H1 (cell line): ENCODE results near the gene LIPC. TPM values are rescaled to one million over a fixed set of nuclear protein-coding genes. Genes with fewer than 3 reads are reported as not detected.

Source experiments
- CTCF ChIA-PET: fragments of 300-600 bp; sonication (Branson Sonifier 250); formaldehyde crosslinking; loops from one replicate; lab custom pipeline; 2021; ENCODE audit not compliant: partially characterized antibody; lab: Charles Lee
- POLR2A ChIA-PET: fragments of 300-600 bp; sonication (Branson Sonifier 250); formaldehyde crosslinking; loops from one replicate; lab custom pipeline; 2021; ENCODE audit warnings: inconsistent platforms; ENCODE audit not compliant: partially characterized antibody; lab: Charles Lee
- DNase-seq, 2 experiments: peaks; one replicate each; pipeline versions ENCODE4 v3.0.0 to v3.0.0-alpha.2; 2010 to 2022; ENCODE audit warnings: low spot score in 2 of 2, low read depth in 1 of 2, mixed read lengths in 1 of 2
- FAIRE-seq: peaks from 2 replicates; lab custom pipeline; 2011; peaks lifted over from hg19 to GRCh38; lab: Jason Lieb, UNC
- H2AFZ ChIP-seq: 2 replicates; pipeline ENCODE4 v1.8.1; 2012; ENCODE audit warnings: low read length, inconsistent platforms
- H2AK5ac ChIP-seq: 2 replicates; pipeline ENCODE4 v1.6.1; 2013; ENCODE audit warnings: low read depth, low read length
- H2BK120ac ChIP-seq: replicated peaks from 2 replicates; pipeline ENCODE3; 2013; ENCODE audit warnings: low read depth, low read length, inconsistent platforms
- H2BK12ac ChIP-seq: 2 replicates; pipeline ENCODE4 v1.6.1; 2013; ENCODE audit warnings: low read depth, low read length
- H2BK15ac ChIP-seq: 2 replicates; pipeline ENCODE4 v1.6.1; 2013; ENCODE audit warnings: low read length
- H2BK20ac ChIP-seq: 2 replicates; pipeline ENCODE4 v1.6.1; 2013; ENCODE audit warnings: low read length
- H2BK5ac ChIP-seq: 2 replicates; pipeline ENCODE4 v1.6.1; 2013; ENCODE audit warnings: low read depth, low read length
- H3K14ac ChIP-seq: 2 replicates; pipeline ENCODE4 v1.6.1; 2013; ENCODE audit warnings: inconsistent platforms; ENCODE audit not compliant: insufficient read length
- H3K18ac ChIP-seq: 2 replicates; pipeline ENCODE4 v1.6.1; 2013; ENCODE audit warnings: low read length; ENCODE audit errors: extremely low read depth
- H3K23ac ChIP-seq: 2 replicates; pipeline ENCODE4 v1.6.1; 2013; ENCODE audit warnings: inconsistent platforms; ENCODE audit not compliant: insufficient read length
- H3K23me2 ChIP-seq: 2 replicates; pipeline ENCODE4 v1.6.1; 2013; ENCODE audit warnings: low read depth, low read length
- H3K27ac ChIP-seq: 2 replicates; pipeline ENCODE4 v1.6.1; 2011; ENCODE audit warnings: low read depth, low read length, inconsistent platforms
- H3K27me3 ChIP-seq, 4 experiments: replicated peaks in 1 of 4; 1 replicate in 1 of 4; 2 replicates in 3 of 4; pipeline versions ENCODE4 v1.6.1 to v1.8.1; 2011 to 2013; ENCODE audit warnings: low read length in 3 of 4, mild to moderate bottlenecking in 3 of 4, inconsistent platforms in 2 of 4, mixed read lengths in 2 of 4, moderate library complexity in 1 of 4; ENCODE audit not compliant: control insufficient read depth in 3 of 4, insufficient read depth in 3 of 4; ENCODE audit errors: extremely low read depth in 1 of 4
- H3K36me3 ChIP-seq, 4 experiments: 2 replicates each; pipeline versions ENCODE4 v1.6.1 to v1.8.1; 2011 to 2013; ENCODE audit warnings: mild to moderate bottlenecking in 4 of 4, low read length in 3 of 4, moderate library complexity in 2 of 4, control low read depth in 1 of 4, inconsistent platforms in 1 of 4; ENCODE audit not compliant: insufficient read depth in 4 of 4, control insufficient read depth in 2 of 4
- H3K4ac ChIP-seq: replicated peaks from 2 replicates; pipeline ENCODE3; 2013; ENCODE audit warnings: low read length, low read depth, mixed read lengths, inconsistent platforms; ENCODE audit not compliant: insufficient read length
- H3K4me1 ChIP-seq, 4 experiments: replicated peaks in 1 of 4; 1 replicate in 1 of 4; 2 replicates in 3 of 4; pipeline versions ENCODE4 v1.6.1 to v1.8.1; 2011 to 2013; ENCODE audit warnings: low read length in 3 of 4, inconsistent platforms in 2 of 4, mixed read lengths in 1 of 4; ENCODE audit not compliant: insufficient read depth in 4 of 4, control insufficient read depth in 3 of 4
- H3K4me2 ChIP-seq, 2 experiments: 2 replicates each; pipeline versions ENCODE4 v1.6.1 to v1.8.1; 2011 to 2013; ENCODE audit warnings: low read depth in 2 of 2, low read length in 2 of 2, control low read depth in 1 of 2, inconsistent platforms in 1 of 2, mild to moderate bottlenecking in 1 of 2; ENCODE audit not compliant: insufficient read depth in 1 of 2
- H3K4me3 ChIP-seq, 4 experiments: fragments of 200-600, 300-600 bp in 1 of 4; sonication (generic), shearing (Covaris generic), sonication (Bioruptor Twin) in 1 of 4; 2 replicates each; pipeline versions ENCODE4 v1.5.1 to v1.8.1; 2011 to 2016; ENCODE audit warnings: low read length in 4 of 4, low read depth in 3 of 4, control low read depth in 2 of 4, inconsistent platforms in 2 of 4, mild to moderate bottlenecking in 2 of 4, mixed read lengths in 1 of 4, moderate library complexity in 1 of 4; ENCODE audit not compliant: insufficient read depth in 2 of 4; ENCODE audit errors: extremely low read depth in 1 of 4
- H3K56ac ChIP-seq: replicated peaks from 2 replicates; pipeline ENCODE3; 2013; ENCODE audit warnings: low read depth, mild to moderate bottlenecking, mixed read lengths, low read length, inconsistent platforms; ENCODE audit not compliant: insufficient read length
- H3K79me1 ChIP-seq: 2 replicates; pipeline ENCODE4 v1.6.1; 2013; ENCODE audit warnings: low read depth, low read length, control low read depth
- H3K79me2 ChIP-seq, 2 experiments: 2 replicates each; pipeline versions ENCODE4 v1.6.1 to v1.8.1; 2012 to 2013; ENCODE audit warnings: low read length in 2 of 2, mild to moderate bottlenecking in 2 of 2, inconsistent platforms in 1 of 2; ENCODE audit not compliant: insufficient read depth in 2 of 2, control insufficient read depth in 1 of 2
- H3K9ac ChIP-seq, 4 experiments: replicated peaks in 1 of 4; 1 replicate in 1 of 4; 2 replicates in 3 of 4; pipeline versions ENCODE4 v1.6.1 to v1.8.1; 2011 to 2013; ENCODE audit warnings: low read depth in 3 of 4, low read length in 3 of 4, control low read depth in 2 of 4, mild to moderate bottlenecking in 2 of 4, moderate library complexity in 2 of 4, inconsistent platforms in 1 of 4; ENCODE audit errors: extremely low read depth in 1 of 4
- H3K9me3 ChIP-seq, 2 experiments: 2 replicates each; pipeline versions ENCODE4 v1.6.1 to v1.8.1; 2012 to 2013; ENCODE audit warnings: mild to moderate bottlenecking in 2 of 2, moderate library complexity in 2 of 2, control low read depth in 1 of 2, inconsistent platforms in 1 of 2, low read depth in 1 of 2, low read length in 1 of 2, mixed read lengths in 1 of 2; ENCODE audit not compliant: insufficient read depth in 2 of 2
- H4K20me1 ChIP-seq, 2 experiments: replicated peaks in 1 of 2; 2 replicates each; pipeline versions ENCODE3 to v1.8.1; 2011 to 2013; ENCODE audit warnings: inconsistent platforms in 2 of 2, low read length in 2 of 2, mild to moderate bottlenecking in 1 of 2; ENCODE audit not compliant: insufficient read depth in 2 of 2, control insufficient read depth in 1 of 2
- H4K5ac ChIP-seq: 2 replicates; pipeline ENCODE4 v1.6.1; 2013; ENCODE audit warnings: low read length, low read depth, mixed read lengths, inconsistent platforms; ENCODE audit not compliant: insufficient read length
- H4K8ac ChIP-seq: 2 replicates; pipeline ENCODE4 v1.8.0; 2013; ENCODE audit warnings: mild to moderate bottlenecking, moderate library complexity, low read length, inconsistent platforms; ENCODE audit not compliant: insufficient read depth; ENCODE audit errors: extremely low read depth
- H4K91ac ChIP-seq: replicated peaks from 2 replicates; pipeline ENCODE3; 2013; ENCODE audit warnings: low read length, mixed read lengths, inconsistent platforms; ENCODE audit not compliant: insufficient read length
- CREB1 ChIP-seq: IDR thresholded peaks from 2 replicates; pipeline ENCODE4 v1.6.1; 2012; ENCODE audit warnings: inconsistent platforms
- CTCF ChIP-seq, 3 experiments: IDR thresholded peaks; 1 replicate in 2 of 3; 2 replicates in 1 of 3; pipeline versions ENCODE4 v1.5.1 to v1.6.1; 2011; ENCODE audit warnings: low read length in 3 of 3, mild to moderate bottlenecking in 3 of 3, inconsistent platforms in 2 of 3, low read depth in 1 of 3, moderate library complexity in 1 of 3; ENCODE audit not compliant: insufficient read depth in 1 of 3; ENCODE audit errors: control extremely low read depth in 1 of 3
- POU5F1 ChIP-seq: IDR thresholded peaks from 2 replicates; pipeline ENCODE4 v1.6.1; 2011; ENCODE audit warnings: low read depth, mild to moderate bottlenecking, low read length, moderate library complexity
- RBBP5 ChIP-seq: IDR thresholded peaks from 2 replicates; pipeline ENCODE4 v1.7.1; 2012; ENCODE audit warnings: low read depth, mild to moderate bottlenecking, inconsistent platforms, low read length, moderate library complexity, borderline replicate concordance
- SIN3A ChIP-seq, 2 experiments: IDR thresholded peaks in 1 of 2; conservative IDR thresholded peaks in 1 of 2; 2 replicates each; pipeline ENCODE4 v1.6.1; 2011 to 2012; ENCODE audit warnings: low read length in 2 of 2, improper control_type of control experiment in 1 of 2, low read depth in 1 of 2, mild to moderate bottlenecking in 1 of 2
- SIX5 ChIP-seq: IDR thresholded peaks from 2 replicates; pipeline ENCODE4 v1.6.1; 2011; ENCODE audit warnings: mild to moderate bottlenecking, low read depth, low read length
- SRF ChIP-seq: IDR thresholded peaks from 2 replicates; pipeline ENCODE4 v1.6.1; 2011; ENCODE audit warnings: mild to moderate bottlenecking, low read depth, low read length, moderate library complexity
- TAF1 ChIP-seq: IDR thresholded peaks from 2 replicates; pipeline ENCODE4 v1.6.1; 2011; ENCODE audit warnings: mild to moderate bottlenecking, low read depth, low read length
- USF2 ChIP-seq: IDR thresholded peaks from 2 replicates; pipeline ENCODE4 v1.6.1; 2011; ENCODE audit warnings: low read length, improper control_type of control experiment
- YY1 ChIP-seq: IDR thresholded peaks from 2 replicates; pipeline ENCODE4 v1.6.1; 2011; ENCODE audit warnings: low read depth, mild to moderate bottlenecking, low read length
- WGBS, 2 experiments: shearing (Covaris generic) in 1 of 2; methylation state at CpG; one replicate each; pipeline versions ENCODE4 v1.1.6 to v1.1.7; 2013 to 2015; ENCODE audit warnings: low lambda C conversion rate in 2 of 2, mixed read lengths in 2 of 2, inconsistent platforms in 1 of 2, low coverage in 1 of 2, missing lambda C conversion rate in 1 of 2; ENCODE audit not compliant: insufficient replicate concordance in 2 of 2, insufficient coverage in 1 of 2, insufficient read length in 1 of 2; ENCODE audit errors: extremely low coverage in 1 of 2, missing lambda C conversion rate in 1 of 2; 5-methylcytosine and 5-hydroxymethylcytosine counted together
- polyA plus RNA-seq, 7 experiments: library from polyadenylated mRNA; depleted of rRNA in 3 of 7; stranded (reverse) in 5 of 7; unstranded in 2 of 7; fragments of >200 nt in 5 of 7; fragments of 200-250 nt in 2 of 7; gene quantifications; 1 replicate in 5 of 7; 2 replicates in 1 of 7; 4 replicates in 1 of 7; pipeline versions ENCODE4 v1.2.1 to v1.2.3, GENCODE V29; 2011 to 2013; ENCODE audit warnings: missing spikeins in 2 of 7, mixed read lengths in 2 of 7
- total RNA-seq: library from RNA; stranded (reverse); fragmentation: NEBNext Ultra II Directional; extraction: Animal tissue kit (Norgen Biotek cat#: 25700); gene quantifications from 2 replicates; pipeline ENCODE4 v1.2.1, GENCODE V29; 2021

Gene LIPC
- total and polyA plus RNA-seq, 2 of the 8 experiments (the other 6 are each of a cell fraction or from before 2014, with no cell fraction given), result not detected

GRCh38 chr15:58487041-58487723 is 55.4 kb downstream of the LIPC start:
- Histone ChIP-seq H3K4me2 (no peak overlapping the region), H3K56ac (no peak overlapping the region), H4K5ac (no peak overlapping the region), H4K8ac (no peak overlapping the region), H3K4me3 (no peak overlapping the region), H2BK5ac (no peak overlapping the region), H3K27me3 (no peaks in the 10 kb centered on the region), H3K9ac (no peak overlapping the region), H2AFZ (no peak overlapping the region), H3K9me3 (peaks cover 9 to 13% of the 10 kb centered on the region in 2 experiments; a peak in 3 of 4 replicates), H3K4me1 (no peaks in the 10 kb centered on the region), H3K23ac (no peak overlapping the region), H3K14ac (no peak overlapping the region), H3K4ac (no peak overlapping the region), H2BK20ac (no peak overlapping the region), H3K23me2 (no peaks in the 10 kb centered on the region), H2BK15ac (no peak overlapping the region), H2BK120ac (no peak overlapping the region), H2AK5ac (no peak overlapping the region), H4K20me1 (no peaks in the 10 kb centered on the region), H3K36me3 (no peaks in the 10 kb centered on the region), H3K27ac (no peak overlapping the region), H3K18ac (no peak overlapping the region), H2BK12ac (no peak overlapping the region), H4K91ac (no peak overlapping the region), H3K79me2 (no peaks in the 10 kb centered on the region), H3K79me1 (no peaks in the 10 kb centered on the region)
- CTCF ChIA-PET, result interaction anchor here (0.8 to 1.5 kb wide), 3 partner anchors 9 to 178 kb away, joined by 3 to 6 read pairs (median 4); no protein-coding TSS in a partner anchor
- POLR2A ChIA-PET, result no interaction called here
- no peak for FAIRE-seq
- DNase-seq, result no peak
- WGBS, 2 experiments, result 88% methylated on average over 4 of the region's 4 CpGs; no CpG with 5 or more reads in 1 of the 2 experiments
- no peak for TF ChIP-seq SIN3A (conservative IDR thresholded peaks at IDR 0.05 in 1 of 2, IDR thresholded peaks at IDR 0.05 in 1 of 2; ENCODE audit: low read depth in 1 of 2, low read length in 2 of 2)
- TF ChIP-seq RBBP5, result no peak
- TF ChIP-seq TAF1, result no peak
- no peak for TF ChIP-seq POU5F1
- no peak for TF ChIP-seq CTCF (IDR thresholded peaks at IDR 0.05; ENCODE audit: control extremely low read depth in 1 of 3, insufficient read depth in 1 of 3, low read depth in 1 of 3, low read length in 3 of 3)
- no peak for TF ChIP-seq USF2
- no peak for TF ChIP-seq SRF
- TF ChIP-seq SIX5, result no peak
- TF ChIP-seq YY1, result no peak
- TF ChIP-seq CREB1, result no peak
